HepG2 (cell line): ENCODE measurements around the gene ELMO2. TPM values are rescaled to one million over a fixed set of nuclear protein-coding genes. Genes with fewer than 3 reads are reported as not detected.

Experiments
- BORCS8-MEF2B ChIP-seq: sonication (generic); formaldehyde crosslinking; IDR thresholded peaks from 2 replicates; pipeline ENCODE4 v1.8.0; 2022; ENCODE audit warnings: mild to moderate bottlenecking, missing genetic modification reagents
- CBFB ChIP-seq: sonication (generic); formaldehyde crosslinking; IDR thresholded peaks from 2 replicates; pipeline ENCODE4 v1.4.0; 2020; ENCODE audit warnings: missing genetic modification reagents
- EHMT2 ChIP-seq: fragments of 200-600 bp; sonication (generic); IDR thresholded peaks from 2 replicates; pipeline ENCODE4 v1.7.0; 2017; ENCODE audit warnings: antibody characterized with exemption, low read depth, low read length, borderline replicate concordance
- ELF4 ChIP-seq: sonication (generic); formaldehyde crosslinking; IDR thresholded peaks from 2 replicates; pipeline ENCODE4 v1.5.0; 2020; ENCODE audit warnings: missing genetic modification reagents, mild to moderate bottlenecking, moderate library complexity, borderline replicate concordance
- ERF ChIP-seq: IDR thresholded peaks from 2 replicates; pipeline ENCODE4 v1.6.1; 2018; ENCODE audit warnings: missing biosample characterization, missing genetic modification reagents
- ETV5 ChIP-seq: IDR thresholded peaks from 2 replicates; pipeline ENCODE4 v1.6.1; 2018; ENCODE audit warnings: missing biosample characterization, missing genetic modification reagents, inconsistent platforms, borderline replicate concordance
- HMG20A ChIP-seq: IDR thresholded peaks from 2 replicates; pipeline ENCODE4 v1.6.1; 2016; ENCODE audit warnings: borderline replicate concordance
- MAFF ChIP-seq: IDR thresholded peaks from 2 replicates; pipeline ENCODE4 v1.6.1; 2011; ENCODE audit warnings: low read depth, low read length, improper control_type of control experiment
- MBD4 ChIP-seq: IDR thresholded peaks from 2 replicates; pipeline ENCODE4 v1.6.1; 2012; ENCODE audit warnings: low read length, inconsistent platforms, borderline replicate concordance
- MLLT10 ChIP-seq: sonication (generic); formaldehyde crosslinking; IDR thresholded peaks from 2 replicates; pipeline ENCODE4 v1.4.0; 2020; ENCODE audit warnings: missing genetic modification reagents
- MTA3 ChIP-seq: sonication (generic); formaldehyde crosslinking; IDR thresholded peaks from 2 replicates; pipeline ENCODE4 v1.4.0; 2020; ENCODE audit warnings: missing genetic modification reagents
- MYNN ChIP-seq: sonication (generic); formaldehyde crosslinking; IDR thresholded peaks from 2 replicates; pipeline ENCODE4 v1.4.0; 2020; ENCODE audit warnings: mild to moderate bottlenecking, low read depth, missing genetic modification reagents
- MZF1 ChIP-seq: sonication (generic); formaldehyde crosslinking; IDR thresholded peaks from 2 replicates; pipeline ENCODE4 v1.8.1; 2023; ENCODE audit warnings: mild to moderate bottlenecking, missing genetic modification reagents, borderline replicate concordance
- PHF8 ChIP-seq: sonication (generic); formaldehyde crosslinking; IDR thresholded peaks from 2 replicates; pipeline ENCODE4 v1.5.0; 2020; ENCODE audit warnings: missing genetic modification reagents
- STAT5B ChIP-seq: sonication (generic); formaldehyde crosslinking; IDR thresholded peaks from 2 replicates; pipeline ENCODE4 v1.4.0; 2020; ENCODE audit warnings: missing genetic modification reagents
- TAF1 ChIP-seq: sonication (generic); formaldehyde crosslinking; IDR thresholded peaks from 2 replicates; pipeline ENCODE4 v1.4.0; 2020; ENCODE audit warnings: missing genetic modification reagents
- ZBTB8A ChIP-seq: sonication (generic); formaldehyde crosslinking; IDR thresholded peaks from 2 replicates; pipeline ENCODE4 v1.4.0; 2020; ENCODE audit warnings: mild to moderate bottlenecking, low read depth, missing genetic modification reagents, borderline replicate concordance
- ZFP36 ChIP-seq: fragments of 150-350 bp; IDR thresholded peaks from 2 replicates; pipeline ENCODE4 v1.6.1; 2018; ENCODE audit warnings: borderline replicate concordance, low read length, low read depth; ENCODE audit not compliant: partially characterized antibody
- ZNF138 ChIP-seq: sonication (generic); formaldehyde crosslinking; IDR thresholded peaks from 2 replicates; pipeline ENCODE4 v1.5.0; 2020; ENCODE audit warnings: mild to moderate bottlenecking, low read depth, missing genetic modification reagents
- ZNF335 ChIP-seq: sonication (generic); formaldehyde crosslinking; IDR thresholded peaks from 2 replicates; pipeline ENCODE4 v1.4.0; 2020; ENCODE audit warnings: missing genetic modification reagents
- ZNF431 ChIP-seq: sonication (generic); formaldehyde crosslinking; IDR thresholded peaks from 2 replicates; pipeline ENCODE4 v1.9.0; 2022; ENCODE audit warnings: missing genetic modification reagents, low read depth, mild to moderate bottlenecking, borderline replicate concordance
- ZNF510 ChIP-seq: sonication (generic); formaldehyde crosslinking; IDR thresholded peaks from 2 replicates; pipeline ENCODE4 v1.4.0; 2020; ENCODE audit warnings: low read depth, mild to moderate bottlenecking, missing genetic modification reagents
- ZSCAN20 ChIP-seq: sonication (generic); formaldehyde crosslinking; IDR thresholded peaks from 2 replicates; pipeline ENCODE4 v1.4.0; 2020; ENCODE audit warnings: missing genetic modification reagents, mild to moderate bottlenecking, borderline replicate concordance
- ZZZ3 ChIP-seq: sonication (generic); formaldehyde crosslinking; IDR thresholded peaks from 2 replicates; pipeline ENCODE4 v1.4.0; 2020; ENCODE audit warnings: missing genetic modification reagents, mild to moderate bottlenecking, borderline replicate concordance
- polyA plus RNA-seq, 8 experiments: library from polyadenylated mRNA; depleted of rRNA in 3 of 8; stranded (reverse) in 7 of 8; unstranded in 1 of 8; fragments of >200 nt; fragmentation: Illumina TruSeq in 4 of 8; extraction: Trizol in 4 of 8; gene quantifications; 2 replicates each; pipeline versions ENCODE4 v1.2.1 to v1.2.3, GENCODE V29; 2011 to 2016; ENCODE audit warnings: low read depth in 4 of 8, missing spikeins in 1 of 8, mixed read lengths in 1 of 8; ENCODE audit not compliant: insufficient read depth in 1 of 8
- total RNA-seq, 5 experiments: library from RNA; depleted of rRNA; stranded (reverse); fragments of >200 nt; fragmentation: Illumina TruSeq; extraction: Trizol; gene quantifications; 2 replicates each; pipeline ENCODE4 v1.2.3, GENCODE V29; 2016; ENCODE audit warnings: low read depth in 1 of 5
- TF ChIP-seq, protein P1 (sequence below): sonication (generic); formaldehyde crosslinking; conservative IDR thresholded peaks from 2 replicates; pipeline ENCODE4 v1.8.0; 2022; ENCODE audit warnings: mild to moderate bottlenecking, moderate library complexity, missing genetic modification reagents
- TF ChIP-seq, protein P2 (sequence below): sonication (generic); formaldehyde crosslinking; IDR thresholded peaks from 2 replicates; pipeline ENCODE4 v1.8.1; 2023; ENCODE audit warnings: mild to moderate bottlenecking, inconsistent platforms, moderate library complexity, missing genetic modification reagents, borderline replicate concordance
- TF ChIP-seq, protein P3 (sequence below): sonication (generic); formaldehyde crosslinking; IDR thresholded peaks from 2 replicates; pipeline ENCODE4 v1.9.0; 2021; ENCODE audit warnings: missing genetic modification reagents, borderline replicate concordance

The ELMO2 gene
- total and polyA plus RNA-seq, 2 of the 13 experiments (the other 11 are each of a cell fraction or from before 2014, with no cell fraction given): 30.6 to 35.7 TPM

DNA sequence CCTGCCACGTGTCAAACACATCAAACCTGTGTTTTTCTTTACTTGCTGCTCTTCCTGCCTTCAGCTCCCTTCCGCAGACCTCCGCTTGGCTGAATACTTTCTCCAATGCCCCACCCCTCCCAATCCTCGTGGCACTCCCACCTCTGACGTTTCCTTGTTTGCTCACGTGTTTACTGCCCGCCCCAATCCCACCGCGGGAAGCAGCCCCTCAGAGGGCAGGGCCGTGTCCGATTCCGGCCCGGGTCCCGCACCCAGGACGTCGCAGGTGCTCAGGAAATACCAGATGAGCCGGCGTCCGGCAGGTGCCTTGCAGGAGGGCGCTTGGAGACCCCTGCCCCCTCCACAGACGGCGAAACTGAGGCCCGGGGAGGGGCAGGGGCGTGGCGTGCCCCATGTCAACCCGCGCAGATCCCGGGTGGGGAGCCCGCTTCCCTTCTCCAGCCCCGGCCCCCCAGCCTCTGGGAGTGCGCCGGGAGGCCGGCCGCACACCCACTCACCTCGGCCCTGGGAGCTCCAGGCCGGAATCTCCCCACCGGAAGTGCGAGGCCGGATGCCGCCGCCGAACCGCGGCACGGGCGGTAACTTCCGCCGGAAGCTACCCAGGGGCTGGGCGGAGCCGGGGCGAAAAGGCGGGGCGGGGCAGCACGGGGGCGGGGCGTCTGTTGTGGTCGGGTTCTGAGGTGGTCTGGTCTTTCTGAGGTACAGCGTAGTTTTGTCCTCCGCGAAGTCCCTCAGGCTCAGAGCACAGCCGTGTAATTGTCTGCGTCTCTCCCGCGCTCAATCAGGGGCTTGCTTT, 42.3 kb downstream of the ELMO2 start (continued):
- TF ChIP-seq ZNF431 (CRISPR knock-in tag): peak; percentile 58; the same call in 1 of the 2 replicates
- TF ChIP-seq MZF1: peak; percentile 89; the same call in 1 of the 2 replicates
- TF ChIP-seq ZFP36: no peak
- no peak for TF ChIP-seq MAFF
- TF ChIP-seq STAT5B (CRISPR knock-in tag): 0 out of 2 replicates have a peak, but pooled peaks have one; percentile 52
- peak; percentile 50; the same call in 1 of the 2 replicates for TF ChIP-seq MLLT10 (CRISPR knock-in tag)
- no peak for TF ChIP-seq MBD4
- TF ChIP-seq ZNF335 (CRISPR knock-in tag): 0 out of 2 replicates have a peak, but pooled peaks have one; percentile 37
- TF ChIP-seq TAF1 (CRISPR knock-in tag): peak; percentile 99
- TF ChIP-seq ZSCAN20: peak; percentile 93; the same call in 1 of the 2 replicates
- TF ChIP-seq, protein P1, sequence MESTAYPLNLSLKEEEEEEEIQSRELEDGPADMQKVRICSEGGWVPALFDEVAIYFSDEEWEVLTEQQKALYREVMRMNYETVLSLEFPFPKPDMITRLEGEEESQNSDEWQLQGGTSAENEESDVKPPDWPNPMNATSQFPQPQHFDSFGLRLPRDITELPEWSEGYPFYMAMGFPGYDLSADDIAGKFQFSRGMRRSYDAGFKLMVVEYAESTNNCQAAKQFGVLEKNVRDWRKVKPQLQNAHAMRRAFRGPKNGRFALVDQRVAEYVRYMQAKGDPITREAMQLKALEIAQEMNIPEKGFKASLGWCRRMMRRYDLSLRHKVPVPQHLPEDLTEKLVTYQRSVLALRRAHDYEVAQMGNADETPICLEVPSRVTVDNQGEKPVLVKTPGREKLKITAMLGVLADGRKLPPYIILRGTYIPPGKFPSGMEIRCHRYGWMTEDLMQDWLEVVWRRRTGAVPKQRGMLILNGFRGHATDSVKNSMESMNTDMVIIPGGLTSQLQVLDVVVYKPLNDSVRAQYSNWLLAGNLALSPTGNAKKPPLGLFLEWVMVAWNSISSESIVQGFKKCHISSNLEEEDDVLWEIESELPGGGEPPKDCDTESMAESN (CRISPR knock-in tag): peak; percentile 100
- TF ChIP-seq ZBTB8A (CRISPR knock-in tag): no peak
- peak; percentile 98 for TF ChIP-seq ERF (CRISPR knock-in tag)
- peak; percentile 89 for TF ChIP-seq MYNN
- TF ChIP-seq, protein P2, sequence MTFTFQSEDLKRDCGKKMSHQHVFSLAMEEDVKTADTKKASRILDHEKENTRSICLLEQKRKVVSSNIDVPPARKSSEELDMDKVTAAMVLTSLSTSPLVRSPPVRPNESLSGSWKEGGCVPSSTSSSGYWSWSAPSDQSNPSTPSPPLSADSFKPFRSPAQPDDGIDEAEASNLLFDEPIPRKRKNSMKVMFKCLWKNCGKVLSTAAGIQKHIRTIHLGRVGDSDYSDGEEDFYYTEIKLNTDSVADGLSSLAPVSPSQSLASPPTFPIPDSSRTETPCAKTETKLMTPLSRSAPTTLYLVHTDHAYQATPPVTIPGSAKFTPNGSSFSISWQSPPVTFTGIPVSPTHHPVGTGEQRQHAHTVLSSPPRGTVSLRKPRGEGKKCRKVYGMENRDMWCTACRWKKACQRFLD (CRISPR knock-in tag): peak; percentile 99
- no peak for TF ChIP-seq ZNF510 (CRISPR knock-in tag)
- TF ChIP-seq CBFB (CRISPR knock-in tag): peak; percentile 84
- no peak; the same call in 1 of the 2 replicates for TF ChIP-seq MTA3
- no peak for TF ChIP-seq HMG20A (CRISPR knock-in tag)
- TF ChIP-seq, protein P3, sequence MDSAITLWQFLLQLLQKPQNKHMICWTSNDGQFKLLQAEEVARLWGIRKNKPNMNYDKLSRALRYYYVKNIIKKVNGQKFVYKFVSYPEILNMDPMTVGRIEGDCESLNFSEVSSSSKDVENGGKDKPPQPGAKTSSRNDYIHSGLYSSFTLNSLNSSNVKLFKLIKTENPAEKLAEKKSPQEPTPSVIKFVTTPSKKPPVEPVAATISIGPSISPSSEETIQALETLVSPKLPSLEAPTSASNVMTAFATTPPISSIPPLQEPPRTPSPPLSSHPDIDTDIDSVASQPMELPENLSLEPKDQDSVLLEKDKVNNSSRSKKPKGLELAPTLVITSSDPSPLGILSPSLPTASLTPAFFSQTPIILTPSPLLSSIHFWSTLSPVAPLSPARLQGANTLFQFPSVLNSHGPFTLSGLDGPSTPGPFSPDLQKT (CRISPR knock-in tag): peak; percentile 75; the same call in 1 of the 2 replicates
- peak; percentile 86; the same call in 1 of the 2 replicates for TF ChIP-seq ZZZ3 (CRISPR knock-in tag)
- TF ChIP-seq BORCS8-MEF2B (CRISPR knock-in tag): peak; percentile 97
- TF ChIP-seq ZNF138: peak; percentile 95
- TF ChIP-seq PHF8 (CRISPR knock-in tag): peak; percentile 99
- peak; percentile 90 for TF ChIP-seq ETV5
- peak; percentile 91 for TF ChIP-seq ELF4
- no peak for TF ChIP-seq EHMT2
